ENCODE measurements around the gene SLC9A7.
"Not testable (repeated sequence)": the region's sequence is repeated elsewhere in the genome, so short reads cannot be mapped to it uniquely, and the experiment has no call there.

Gene SLC9A7

DNA sequence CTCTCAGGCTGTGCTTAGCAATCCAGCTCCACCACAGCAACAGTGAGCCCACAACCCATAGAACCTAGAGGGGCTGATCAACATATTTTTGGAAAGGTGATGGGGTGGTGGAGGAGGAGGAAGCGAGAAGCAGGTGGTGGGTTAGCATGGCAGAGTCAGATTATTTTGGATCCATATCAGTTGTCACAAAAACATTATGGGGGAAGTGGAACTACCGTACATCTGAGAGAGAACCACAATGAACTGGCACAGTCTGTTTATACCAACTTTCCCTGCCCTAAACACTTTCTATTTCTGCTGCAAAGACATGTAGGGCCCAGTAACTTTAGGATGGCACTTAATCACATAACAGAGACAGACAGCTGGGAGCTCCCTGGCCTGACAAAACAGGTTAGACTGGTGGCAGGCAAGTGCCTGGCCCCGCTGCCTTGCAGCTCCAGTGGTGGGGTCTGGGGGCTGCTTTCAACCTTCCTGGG lies 4.3 kb downstream of the SLC9A7 start:
- no peak for DNase-seq (ENCODE audit: low read depth, low spot score)

DNA sequence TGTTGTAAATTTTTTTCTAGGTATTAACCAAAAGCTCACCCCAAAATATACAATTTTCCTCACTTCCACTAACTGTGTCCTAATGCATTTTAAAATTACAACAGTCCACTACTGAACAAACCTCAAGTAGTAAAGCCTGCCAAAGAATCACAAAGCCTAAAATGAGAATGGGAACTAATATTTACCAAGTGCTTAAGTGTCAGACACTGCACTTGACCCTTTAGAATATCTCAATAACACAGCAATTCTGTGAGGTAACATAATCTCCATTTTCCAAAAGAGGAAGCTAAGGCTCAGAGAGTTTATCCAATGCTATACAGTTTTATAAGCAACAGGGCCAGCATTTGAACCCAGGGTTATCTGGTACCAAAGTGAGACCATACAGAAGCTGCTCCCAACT lies 4.9 kb downstream of the SLC9A7 start:
- no peak for DNase-seq (ENCODE audit: low read depth, low spot score)

DNA sequence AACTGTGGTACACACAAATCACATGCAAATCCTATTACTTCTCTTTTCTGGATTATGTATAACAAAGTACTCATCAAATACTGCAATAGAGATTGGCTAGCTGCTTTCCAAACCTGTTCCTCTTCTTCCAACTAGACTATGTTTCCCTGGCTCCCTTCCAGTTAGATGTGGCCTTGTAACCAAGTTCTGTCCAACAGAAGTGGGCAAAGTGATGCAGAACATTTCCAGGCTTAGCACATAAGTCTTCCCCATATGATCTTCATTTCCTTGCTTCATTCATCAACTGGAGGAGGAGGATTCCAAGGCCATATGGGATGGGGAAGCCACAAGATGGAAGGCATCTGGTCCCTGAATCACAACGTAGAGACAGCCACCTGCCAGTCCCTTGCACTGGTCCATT lies 8.0 kb downstream of the SLC9A7 start:
- DNase-seq (ENCODE audit: low read depth, low spot score): no peak

DNA sequence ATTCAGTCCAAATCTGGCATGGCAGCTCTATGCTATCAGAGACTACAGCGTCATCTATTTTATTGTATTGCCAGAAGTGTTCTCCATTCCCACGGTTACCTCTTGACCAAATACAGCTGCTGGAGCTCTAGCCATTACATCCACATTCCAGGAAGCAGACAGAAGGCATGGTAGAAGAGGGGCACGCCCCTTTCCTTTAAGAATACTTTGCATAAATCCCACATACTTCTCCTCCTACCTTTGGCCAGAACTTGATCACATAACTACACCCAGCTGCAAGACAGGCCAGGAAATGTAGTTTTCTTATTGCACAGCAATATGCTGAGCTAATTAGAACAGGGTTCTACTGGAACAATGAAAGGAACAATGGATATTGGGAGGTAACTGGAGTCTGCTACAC lies 14.9 kb downstream of the SLC9A7 start:
- no peak for DNase-seq (ENCODE audit: low read depth, low spot score)

DNA sequence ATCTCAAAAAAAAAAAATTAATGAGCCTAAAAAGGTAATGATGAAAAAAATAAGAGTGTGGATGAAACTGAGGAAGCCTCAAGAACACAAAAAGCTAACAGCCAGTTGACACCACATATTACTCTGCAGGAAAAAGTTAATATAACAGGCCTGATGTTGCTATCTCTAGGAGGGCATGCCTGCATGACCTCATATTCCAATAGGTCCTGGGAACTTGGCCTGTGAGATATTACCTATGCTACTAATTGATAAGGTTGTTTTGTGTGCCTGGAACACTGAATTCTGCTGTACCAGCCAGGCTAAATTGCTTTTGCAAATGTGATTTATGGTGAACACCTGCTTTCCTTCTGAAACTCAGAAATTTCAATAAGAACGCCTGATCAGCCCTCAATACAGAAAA lies 15.9 kb downstream of the SLC9A7 start:
- DNase-seq (ENCODE audit: low read depth, low spot score): no peak

DNA sequence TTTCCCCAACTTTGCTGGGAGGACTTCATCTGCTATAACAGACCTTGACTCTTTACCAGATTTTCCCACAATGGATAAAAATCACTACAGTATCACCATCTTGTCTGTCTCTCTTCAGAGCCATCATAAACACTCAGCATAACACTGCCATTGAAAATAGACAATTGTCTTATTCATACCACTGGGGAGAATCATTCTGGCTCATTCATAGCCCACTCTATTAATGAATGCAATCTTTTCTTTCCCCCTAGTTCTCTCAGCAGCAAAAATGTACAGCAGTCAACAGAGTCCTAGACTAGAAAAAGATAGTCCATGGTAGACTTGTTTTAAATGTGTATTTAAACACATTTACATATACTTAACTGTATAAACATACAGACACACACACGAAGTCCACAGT lies 19.2 kb downstream of the SLC9A7 start:
- DNase-seq (ENCODE audit: low read depth, low spot score): no peak

DNA sequence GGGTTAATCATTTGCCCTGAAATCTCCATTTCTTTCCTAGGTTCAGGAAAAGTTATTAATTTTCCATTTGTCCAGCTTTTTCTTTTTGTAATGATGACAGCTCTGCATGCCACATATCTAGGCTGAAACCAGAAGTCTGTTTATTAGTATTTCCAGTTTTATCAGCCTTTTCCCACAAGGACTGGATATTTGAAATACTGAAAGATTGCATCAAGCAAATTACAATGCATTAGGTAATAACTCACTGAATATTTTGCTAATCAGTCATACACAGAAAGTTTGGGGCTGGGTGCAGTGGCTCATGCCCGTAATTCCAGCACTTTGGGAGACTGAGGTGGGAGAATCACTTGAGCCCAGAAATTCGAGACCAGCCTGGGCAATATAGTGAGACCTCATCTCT lies 21.5 kb downstream of the SLC9A7 start:
- DNase-seq (ENCODE audit: low read depth, low spot score): no peak

DNA sequence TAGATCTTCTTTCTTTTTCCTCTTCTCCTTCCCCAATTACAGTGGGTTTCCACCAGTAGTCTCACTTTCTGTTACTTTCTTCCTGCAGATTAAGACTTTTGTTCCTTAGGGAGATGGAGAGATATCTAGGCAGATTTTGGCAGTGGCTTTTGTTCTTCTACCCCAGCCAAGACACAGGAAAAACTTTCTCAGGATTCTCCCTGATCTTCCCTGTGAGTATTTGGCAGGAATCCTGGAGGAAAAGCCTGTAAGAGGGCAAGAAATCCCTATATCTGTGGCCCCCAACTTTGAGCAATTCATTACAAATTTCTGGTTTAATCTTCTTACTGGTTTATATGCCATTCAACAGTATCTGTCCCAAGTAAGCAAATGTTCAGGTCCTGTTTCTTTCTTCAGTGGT lies 21.9 kb downstream of the SLC9A7 start:
- DNase-seq (ENCODE audit: low read depth, low spot score): no peak

DNA sequence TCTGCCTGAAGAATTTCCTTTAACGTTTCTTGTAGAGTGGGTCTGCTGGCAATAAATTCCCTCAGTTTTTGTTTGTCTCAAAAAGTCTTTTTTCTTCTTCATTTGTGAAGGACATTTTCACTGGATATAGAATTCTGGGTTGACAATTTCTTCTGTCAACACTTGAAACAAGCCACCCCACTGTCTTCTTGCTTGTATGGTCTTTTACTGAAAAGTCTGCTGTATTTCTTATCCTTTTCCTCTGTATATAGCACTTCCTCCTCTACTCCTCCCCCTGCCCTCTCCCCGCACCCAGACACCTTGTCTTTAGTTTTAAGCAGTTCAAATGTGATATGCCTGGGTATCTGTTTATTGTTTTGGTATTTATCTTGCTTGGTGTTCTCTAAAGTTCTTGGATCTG lies 23.3 kb downstream of the SLC9A7 start:
- DNase-seq (ENCODE audit: low read depth, low spot score): no peak

DNA sequence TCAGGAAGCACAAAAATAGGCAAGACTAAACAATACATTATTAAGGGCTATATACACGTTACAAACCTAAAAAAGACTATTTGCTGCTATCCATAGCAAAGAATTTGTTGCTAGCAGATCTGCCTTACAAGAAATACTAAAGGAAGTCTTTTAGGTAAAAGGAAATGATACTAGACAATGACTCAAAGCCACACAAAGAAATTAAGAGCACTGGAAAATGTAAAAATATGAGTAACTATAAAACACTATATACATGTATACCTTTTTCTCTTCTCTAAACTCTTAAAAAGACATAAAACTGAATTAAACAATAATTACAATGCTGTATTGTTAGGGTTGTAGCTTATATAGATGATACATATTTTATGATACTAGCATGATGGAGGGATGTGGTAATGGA lies 25.7 kb downstream of the SLC9A7 start:
- DNase-seq (ENCODE audit: low read depth, low spot score): no peak

DNA sequence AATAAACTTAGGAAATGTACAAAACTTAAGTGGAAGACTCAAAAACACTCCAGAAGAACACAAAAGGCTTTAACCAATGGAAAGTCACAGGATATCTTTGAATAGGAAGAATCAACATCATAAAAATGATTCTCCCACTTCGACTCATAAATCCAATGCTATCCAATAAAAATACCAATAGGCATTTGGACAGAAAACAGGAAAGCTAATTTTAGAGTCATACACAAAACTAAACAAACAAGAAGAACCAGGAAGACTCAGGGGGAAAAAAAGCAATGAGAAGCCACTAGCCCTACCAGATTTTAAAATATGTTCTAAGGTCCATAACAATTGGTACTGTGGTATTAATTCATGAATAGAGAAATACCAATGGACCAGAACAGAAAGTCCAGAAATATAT lies 28.2 kb downstream of the SLC9A7 start:
- no peak for DNase-seq (ENCODE audit: low read depth, low spot score)

DNA sequence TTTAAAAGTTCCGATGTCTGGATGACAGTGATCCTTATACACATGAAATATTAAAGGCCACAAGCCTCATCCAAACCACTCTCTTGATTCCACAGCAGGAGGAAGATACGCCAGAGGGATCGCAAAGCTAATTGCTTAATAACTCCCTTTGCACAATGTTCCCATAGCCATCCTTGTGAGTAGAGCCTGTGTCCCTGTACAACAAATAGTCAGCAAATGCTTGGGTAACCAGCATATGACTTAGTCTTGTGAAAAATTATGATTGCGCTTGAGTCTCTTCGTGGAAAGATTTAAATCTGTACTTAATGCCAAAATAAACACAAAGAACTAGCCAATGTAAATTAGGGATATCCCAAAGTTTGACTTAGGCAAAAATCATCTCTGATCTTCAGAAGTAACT lies 31.5 kb downstream of the SLC9A7 start:
- DNase-seq (ENCODE audit: low read depth, low spot score): no peak

DNA sequence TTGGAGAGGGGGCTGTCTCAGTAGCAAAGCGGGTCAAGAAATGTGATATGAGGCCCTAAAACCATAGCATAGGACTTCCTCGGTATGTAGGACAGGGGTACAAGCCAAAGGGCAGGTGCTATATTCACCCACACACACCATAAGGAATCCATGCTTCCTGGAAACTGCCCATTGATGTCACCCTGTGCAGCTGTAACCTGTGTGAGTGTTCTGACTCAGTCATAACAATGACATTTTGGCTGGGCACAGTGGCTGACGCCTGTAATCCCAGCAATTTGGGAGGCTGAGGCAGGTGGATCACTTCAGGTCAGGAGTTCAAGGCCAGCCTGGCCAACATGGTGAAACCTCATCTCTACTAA lies 35.4 kb downstream of the SLC9A7 start:
- not testable (repeated sequence) for DNase-seq (ENCODE audit: low read depth, low spot score)

DNA sequence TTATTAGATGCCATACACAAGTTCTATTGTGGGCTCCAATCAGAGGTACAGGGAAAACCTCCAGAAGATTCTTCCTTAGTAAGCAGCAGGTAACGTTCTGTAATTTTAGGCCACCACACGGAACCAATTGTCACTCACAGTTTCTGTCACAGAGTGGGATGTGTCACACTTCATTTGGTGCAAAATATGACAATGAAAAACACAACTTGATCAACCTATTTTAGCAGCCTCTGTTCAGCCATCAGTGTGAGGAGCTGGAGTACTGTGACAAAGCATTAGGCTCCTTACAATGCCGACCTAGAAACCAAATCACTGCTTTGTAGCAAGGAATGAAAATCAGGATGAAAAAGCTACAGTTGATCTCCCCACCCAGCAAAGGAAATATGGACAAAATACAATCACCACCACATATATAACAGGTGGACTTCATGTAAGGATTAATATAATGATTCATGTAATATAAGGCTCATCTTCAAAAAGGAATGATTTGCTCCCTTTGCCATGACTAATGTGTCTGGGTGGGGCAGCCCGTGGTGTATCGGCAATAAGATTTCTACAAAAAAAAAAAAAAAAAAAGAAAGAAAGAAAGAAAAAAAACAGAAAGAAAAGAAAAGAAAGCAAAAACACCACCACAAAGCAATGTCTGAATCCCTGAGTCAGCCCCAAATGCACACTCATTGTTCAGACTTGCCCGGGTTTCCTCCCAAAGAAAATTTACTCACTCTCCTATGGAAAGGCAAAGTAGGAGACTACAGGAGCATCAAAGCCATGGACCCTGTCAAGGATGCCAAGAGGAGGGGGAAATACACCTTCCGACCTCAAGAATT lies 36.0 kb downstream of the SLC9A7 start:
- no peak for DNase-seq (ENCODE audit: low read depth, low spot score)

DNA sequence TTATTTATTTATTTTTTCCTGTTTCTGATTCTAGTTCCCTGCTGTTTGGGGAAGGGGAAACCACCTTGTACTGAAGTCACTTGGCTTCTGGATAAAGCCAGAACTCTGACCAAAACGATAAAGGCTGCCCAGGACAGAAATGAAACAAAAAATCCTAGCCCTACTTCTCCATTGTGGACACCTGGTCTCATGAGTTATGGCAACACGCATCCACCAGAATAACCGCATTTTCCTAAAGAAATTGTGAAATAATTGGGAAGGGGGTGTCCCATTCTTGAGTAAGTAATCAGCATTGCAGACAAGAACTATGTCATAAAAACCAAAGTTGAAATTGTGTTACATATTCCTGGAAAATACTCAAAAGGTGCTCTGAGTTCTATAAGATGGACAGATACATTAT lies 42.1 kb downstream of the SLC9A7 start:
- DNase-seq (ENCODE audit: low read depth, low spot score): no peak

DNA sequence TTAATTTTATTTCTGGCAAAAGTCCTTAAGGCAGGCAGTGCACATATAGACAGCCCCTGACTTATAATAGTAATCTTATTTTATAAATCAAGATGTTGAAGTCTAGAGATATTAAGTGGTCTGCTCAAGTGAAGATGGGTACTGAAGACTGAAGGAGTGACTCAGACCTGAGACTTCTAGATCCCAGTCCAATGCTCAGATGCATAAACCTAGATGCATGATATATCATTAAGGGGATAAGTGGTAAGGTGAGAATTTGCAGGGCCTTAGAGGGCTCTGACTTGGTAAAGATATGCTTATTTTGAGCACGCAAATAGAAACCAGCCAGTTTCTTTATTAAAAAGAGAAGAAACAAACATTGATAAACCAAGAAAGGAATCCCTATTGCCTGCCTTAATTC lies 42.9 kb downstream of the SLC9A7 start:
- DNase-seq (ENCODE audit: low read depth, low spot score): no peak

DNA sequence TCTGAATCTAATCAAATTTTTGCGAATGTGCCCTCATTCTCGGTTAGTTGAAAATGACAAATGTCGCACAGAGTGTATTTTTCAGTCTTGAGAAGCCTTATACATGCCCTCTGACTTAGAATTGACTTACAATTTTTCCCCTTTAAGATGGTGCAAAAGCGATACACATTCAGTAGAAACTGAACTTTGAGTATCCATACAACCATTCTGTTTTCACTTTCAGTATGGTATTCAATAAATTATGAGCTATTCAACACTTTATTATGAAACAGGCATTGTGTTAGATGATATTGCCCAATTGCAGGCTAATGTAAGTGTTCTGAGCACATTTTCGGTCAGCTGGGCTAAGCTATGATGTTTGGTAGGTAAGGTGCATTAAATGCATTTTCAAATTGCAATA lies 43.4 kb downstream of the SLC9A7 start:
- DNase-seq (ENCODE audit: low read depth, low spot score): no peak

DNA sequence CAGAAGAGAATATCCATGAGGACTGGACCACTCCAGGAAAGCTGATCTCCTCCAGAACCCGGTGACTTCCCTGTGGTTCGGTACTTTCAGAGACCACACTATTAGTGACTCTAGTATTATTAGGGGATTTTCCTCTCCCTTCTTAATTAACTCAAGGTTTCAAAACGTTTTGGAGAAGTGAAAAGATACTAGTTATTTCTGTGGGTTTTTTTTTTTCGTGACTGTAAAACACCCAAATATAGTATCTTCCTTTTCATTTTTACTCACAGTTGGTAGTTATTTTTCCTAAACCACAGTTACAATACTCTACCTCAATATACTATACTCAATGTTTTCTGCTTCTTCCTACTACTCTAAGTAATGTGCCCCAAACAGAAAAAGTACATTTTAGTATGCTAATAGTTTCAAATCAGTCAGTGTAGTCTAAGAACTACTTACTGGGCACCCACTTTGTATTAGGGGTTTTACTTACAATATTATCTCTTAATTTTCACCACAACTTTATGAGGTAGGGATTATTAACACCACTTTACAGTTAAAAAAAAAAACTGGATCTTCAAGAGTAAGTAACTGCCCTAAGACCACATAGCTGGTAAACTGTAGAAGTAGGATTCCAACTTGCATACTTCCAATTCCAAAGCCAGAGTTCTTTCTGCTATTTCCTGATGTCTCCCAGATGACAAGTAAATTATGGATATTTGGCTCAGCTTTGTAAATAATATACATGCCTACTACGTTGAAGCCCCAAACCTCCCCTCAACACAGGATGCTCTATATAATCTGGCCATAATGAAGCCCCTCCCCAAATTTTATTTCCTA lies 45.0 kb downstream of the SLC9A7 start:
- DNase-seq (ENCODE audit: low read depth, low spot score): no peak

DNA sequence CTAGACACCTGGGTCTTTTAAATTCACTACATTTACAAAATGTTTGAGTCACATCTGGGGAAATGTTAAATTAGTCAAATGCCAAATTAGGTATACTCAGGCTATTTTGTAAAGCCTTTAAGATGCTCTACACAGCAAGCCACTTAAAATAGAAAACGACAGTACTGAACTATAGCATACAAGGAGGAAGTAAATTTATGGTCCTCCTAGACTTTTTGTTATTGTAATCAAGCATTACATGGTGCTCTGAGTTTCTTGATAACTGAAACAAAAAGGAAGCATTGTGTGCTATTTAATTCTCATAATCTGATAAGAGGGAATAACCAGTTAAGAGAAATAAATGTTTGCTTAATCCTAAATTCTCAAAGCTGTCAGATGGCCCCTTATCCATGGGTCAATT lies 46.2 kb downstream of the SLC9A7 start:
- no peak for DNase-seq (ENCODE audit: low read depth, low spot score)

DNA sequence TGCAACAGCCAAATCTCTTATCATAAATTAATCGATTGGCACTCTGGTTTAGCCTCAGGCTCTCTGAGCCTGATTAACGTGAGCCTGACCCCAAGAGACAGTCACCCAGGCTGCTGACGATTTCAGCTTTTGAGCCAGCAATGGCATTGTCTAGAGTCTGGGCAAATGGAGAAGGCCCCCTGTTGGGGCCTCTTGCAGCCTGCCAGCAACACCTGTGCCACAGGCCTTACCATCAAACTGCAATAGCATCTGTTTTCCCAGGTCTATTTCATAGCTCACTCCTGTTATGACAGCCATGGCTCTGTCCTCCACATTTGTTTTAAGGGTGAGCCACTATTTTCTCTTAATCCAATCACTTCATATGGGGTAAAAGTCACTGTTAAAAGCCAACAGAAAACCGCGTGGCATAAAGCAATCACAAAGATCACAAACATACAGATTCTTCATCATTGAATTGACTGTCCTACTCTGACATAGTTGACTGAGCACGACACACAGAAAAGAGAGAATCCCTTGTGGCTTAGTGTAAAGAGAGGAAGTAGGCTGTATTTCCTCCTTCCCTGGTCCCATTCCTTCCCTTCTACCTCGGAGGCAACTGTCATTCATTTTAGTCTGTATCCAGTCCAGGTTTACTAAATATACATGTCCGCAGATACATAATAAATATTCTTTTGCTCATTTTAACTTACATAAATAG lies 47.8 kb downstream of the SLC9A7 start:
- no peak for DNase-seq (ENCODE audit: low read depth, low spot score)

DNA sequence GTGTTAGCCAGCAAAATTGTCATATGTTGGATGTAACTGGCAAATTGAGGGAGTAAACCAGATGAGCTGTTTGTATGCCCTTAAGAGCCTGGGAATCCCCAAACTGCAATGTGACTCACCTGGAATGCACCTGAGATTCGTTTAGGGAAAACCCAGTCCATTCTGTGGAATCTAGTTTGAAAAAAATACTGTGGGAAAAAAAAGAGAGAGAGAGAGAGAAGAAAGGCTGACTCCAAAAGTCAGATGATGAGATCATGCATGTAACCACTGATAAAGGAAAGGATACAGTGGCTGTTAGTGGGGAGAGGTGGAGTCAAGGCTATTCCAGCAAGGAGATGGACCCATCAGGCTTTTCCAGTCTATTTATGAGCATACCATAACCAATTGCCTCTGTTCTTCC lies 48.5 kb downstream of the SLC9A7 start:
- no peak for DNase-seq (ENCODE audit: low read depth, low spot score)

DNA sequence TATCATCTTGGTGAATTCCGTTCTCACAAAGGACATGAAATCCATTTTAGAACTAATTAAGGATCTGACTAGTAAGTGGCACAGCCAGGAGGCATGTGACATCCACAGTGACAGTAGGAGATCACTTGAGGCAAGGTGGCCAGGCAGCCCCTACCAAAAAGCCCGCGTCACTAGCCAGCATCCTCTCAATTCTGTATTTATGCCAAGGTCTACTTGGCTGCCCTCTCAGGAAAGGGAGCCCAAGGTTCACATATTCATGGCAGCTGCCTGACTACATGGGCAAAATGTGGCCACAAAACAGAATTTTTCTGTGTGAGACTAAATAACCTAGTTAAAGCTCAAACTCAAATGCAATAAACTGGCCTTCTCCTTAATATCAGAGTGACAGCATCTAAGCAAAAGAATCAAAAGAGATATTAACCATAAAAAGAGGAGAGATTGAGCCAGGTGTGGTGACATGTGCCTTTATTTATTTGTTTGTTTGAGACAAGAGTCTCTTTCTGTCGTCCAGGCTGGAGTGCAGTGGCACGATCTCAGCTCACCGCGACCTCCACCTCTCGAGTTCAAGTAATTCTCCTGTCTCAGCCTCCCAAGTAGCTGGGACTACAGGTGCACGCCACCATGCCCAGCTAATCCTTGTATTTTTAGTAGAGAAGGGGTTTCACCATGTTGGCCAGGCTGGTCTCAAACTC lies 51.5 kb downstream of the SLC9A7 start:
- DNase-seq (ENCODE audit: low read depth, low spot score): no peak
